UCSD-AML1 (cell line): ENCODE measurements around the gene CCSER1.
"Not testable (repeated sequence)": the region's sequence is repeated elsewhere in the genome, so short reads cannot be mapped to it uniquely, and the experiment has no call there.

Experiments used
- DNase-seq: peaks from one replicate; lab custom pipeline; 2025; ENCODE audit not compliant: unreplicated experiment; lab: John Stamatoyannopoulos, UW

Gene CCSER1

GRCh38 chr4:91243132-91243531 lies 1115.9 kb downstream of the CCSER1 start:
- DNase-seq: no peak

GRCh38 chr4:91256043-91256442 lies 1128.8 kb downstream of the CCSER1 start:
- no peak for DNase-seq

- no peak for DNase-seq
Observed at GRCh38 chr4:91256751-91257150, 1129.6 kb downstream of the CCSER1 start.

GRCh38 chr4:91257721-91258120 lies 1130.5 kb downstream of the CCSER1 start:
- DNase-seq: no peak

GRCh38 chr4:91258326-91258725 lies 1131.1 kb downstream of the CCSER1 start:
- DNase-seq: no peak

- no peak for DNase-seq
Observed at GRCh38 chr4:91267543-91267942, 1140.3 kb downstream of the CCSER1 start.

GRCh38 chr4:91268481-91268880 lies 1141.3 kb downstream of the CCSER1 start:
- DNase-seq: not testable (repeated sequence)

- DNase-seq: no peak
Observed at GRCh38 chr4:91268913-91269312, 1141.7 kb downstream of the CCSER1 start.

GRCh38 chr4:91279899-91280298 lies 1152.7 kb downstream of the CCSER1 start:
- no peak for DNase-seq

- DNase-seq: no peak
Observed at GRCh38 chr4:91280551-91281290, 1153.5 kb downstream of the CCSER1 start.

GRCh38 chr4:91282217-91282616 lies 1155.0 kb downstream of the CCSER1 start:
- no peak for DNase-seq

- DNase-seq: no peak
Observed at GRCh38 chr4:91283726-91284230, 1156.6 kb downstream of the CCSER1 start.

GRCh38 chr4:91284480-91284879 lies 1157.3 kb downstream of the CCSER1 start:
- no peak for DNase-seq

- DNase-seq: no peak
Observed at GRCh38 chr4:91285487-91285886, 1158.3 kb downstream of the CCSER1 start.

- no peak for DNase-seq
Observed at GRCh38 chr4:91288702-91289311, 1161.6 kb downstream of the CCSER1 start.

GRCh38 chr4:91298156-91298700 lies 1171.0 kb downstream of the CCSER1 start:
- DNase-seq: no peak

GRCh38 chr4:91298824-91299223 lies 1171.6 kb downstream of the CCSER1 start:
- DNase-seq: no peak

GRCh38 chr4:91302120-91302519 lies 1174.9 kb downstream of the CCSER1 start:
- DNase-seq: no peak

GRCh38 chr4:91304292-91304691 lies 1177.1 kb downstream of the CCSER1 start:
- no peak for DNase-seq

- no peak for DNase-seq
Observed at GRCh38 chr4:91317434-91317833, 1190.2 kb downstream of the CCSER1 start.

GRCh38 chr4:91319556-91320268 lies 1192.5 kb downstream of the CCSER1 start:
- no peak for DNase-seq

- DNase-seq: no peak
Observed at GRCh38 chr4:91322961-91323360, 1195.8 kb downstream of the CCSER1 start.
